ENCODE results near the gene PDLIM4.

DNA sequence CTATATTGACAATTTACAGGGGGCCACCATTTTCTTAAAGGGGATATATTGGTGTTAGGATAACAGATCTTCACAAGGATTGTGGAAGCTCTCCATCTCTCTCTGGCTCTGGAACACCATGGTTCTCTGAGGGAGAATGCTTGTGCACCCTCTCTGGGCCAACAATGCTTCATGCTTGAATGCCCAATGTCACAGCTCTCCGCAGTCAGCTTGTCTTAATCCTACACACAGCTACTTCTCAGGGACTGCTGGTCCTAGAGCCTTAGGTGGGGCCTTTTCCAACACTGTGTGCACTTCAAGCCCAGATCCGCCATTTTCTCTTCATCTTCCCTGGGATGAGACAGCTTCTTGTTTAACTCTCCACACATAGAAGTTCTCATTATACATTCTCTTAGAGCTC lies 6.9 kb upstream of the PDLIM4 start:
- TF ChIP-seq, protein P1, sequence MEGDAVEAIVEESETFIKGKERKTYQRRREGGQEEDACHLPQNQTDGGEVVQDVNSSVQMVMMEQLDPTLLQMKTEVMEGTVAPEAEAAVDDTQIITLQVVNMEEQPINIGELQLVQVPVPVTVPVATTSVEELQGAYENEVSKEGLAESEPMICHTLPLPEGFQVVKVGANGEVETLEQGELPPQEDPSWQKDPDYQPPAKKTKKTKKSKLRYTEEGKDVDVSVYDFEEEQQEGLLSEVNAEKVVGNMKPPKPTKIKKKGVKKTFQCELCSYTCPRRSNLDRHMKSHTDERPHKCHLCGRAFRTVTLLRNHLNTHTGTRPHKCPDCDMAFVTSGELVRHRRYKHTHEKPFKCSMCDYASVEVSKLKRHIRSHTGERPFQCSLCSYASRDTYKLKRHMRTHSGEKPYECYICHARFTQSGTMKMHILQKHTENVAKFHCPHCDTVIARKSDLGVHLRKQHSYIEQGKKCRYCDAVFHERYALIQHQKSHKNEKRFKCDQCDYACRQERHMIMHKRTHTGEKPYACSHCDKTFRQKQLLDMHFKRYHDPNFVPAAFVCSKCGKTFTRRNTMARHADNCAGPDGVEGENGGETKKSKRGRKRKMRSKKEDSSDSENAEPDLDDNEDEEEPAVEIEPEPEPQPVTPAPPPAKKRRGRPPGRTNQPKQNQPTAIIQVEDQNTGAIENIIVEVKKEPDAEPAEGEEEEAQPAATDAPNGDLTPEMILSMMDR (IDR thresholded peaks at IDR 0.05) = no peak
- no peak for TF ChIP-seq ZFX (IDR thresholded peaks at IDR 0.05; ENCODE audit: borderline replicate concordance)

All from 22Rv1 (cell line).